Glomerular visceral epithelial cell (primary cell): ENCODE measurements around the gene CRBN.
A peak's percentile ranks its signal among the peaks of the same experiment; 100 is the strongest.

Source experiments
- DNase-seq: peaks from one replicate; pipeline ENCODE4 v3.0.0-alpha.2; 2016; ENCODE audit errors: extremely low spot score

CRBN gene

GRCh38 chr3:3179407-3180094 is at the start of gene CRBN:
CRBN (minus strand) TSS chr3:3179691; CDS start chr3:3179687, 4 bp downstream.
- peak; percentile 83 for DNase-seq

GRCh38 chr3:3227640-3228039 is 48.1 kb upstream of the CRBN start:
- no peak for DNase-seq

GRCh38 chr3:3221528-3221927 is 42.0 kb upstream of the CRBN start:
- no peak for DNase-seq

- no peak for DNase-seq
Observed at GRCh38 chr3:3216401-3216800, 36.9 kb upstream of the CRBN start.

GRCh38 chr3:3212781-3213440 is 33.4 kb upstream of the CRBN start:
- no peak for DNase-seq

- DNase-seq: no peak
Observed at GRCh38 chr3:3209714-3210113, 30.2 kb upstream of the CRBN start.

GRCh38 chr3:3209057-3209456 is 29.6 kb upstream of the CRBN start:
- no peak for DNase-seq

- no peak for DNase-seq
Observed at GRCh38 chr3:3201611-3202010, 22.1 kb upstream of the CRBN start.

- DNase-seq: peak; percentile 33
Observed at GRCh38 chr3:3200632-3201212, 21.2 kb upstream of the CRBN start.

- no peak for DNase-seq
Observed at GRCh38 chr3:3199306-3199705, 19.8 kb upstream of the CRBN start.

- no peak for DNase-seq
Observed at GRCh38 chr3:3196148-3196861, 16.8 kb upstream of the CRBN start.

GRCh38 chr3:3194861-3195260 is 15.4 kb upstream of the CRBN start:
- DNase-seq: no peak

GRCh38 chr3:3192286-3192675 is 12.8 kb upstream of the CRBN start:
- no peak for DNase-seq

- no peak for DNase-seq
Observed at GRCh38 chr3:3191675-3192285, 12.3 kb upstream of the CRBN start.

GRCh38 chr3:3189961-3190360 is 10.5 kb upstream of the CRBN start:
- DNase-seq: no peak

GRCh38 chr3:3189102-3189727 is 9.7 kb upstream of the CRBN start:
- DNase-seq: no peak

GRCh38 chr3:3184876-3185275 is 5.4 kb upstream of the CRBN start:
- DNase-seq: no peak

GRCh38 chr3:3180456-3180855 is 965 bp upstream of the CRBN start:
- DNase-seq: no peak

- no peak for DNase-seq
Observed at GRCh38 chr3:3178498-3179328, 778 bp downstream of the CRBN start.

- no peak for DNase-seq
Observed at GRCh38 chr3:3177861-3178497, 1.5 kb downstream of the CRBN start.
